ENCODE measurements around the gene DNMT3A. TPM values are rescaled to one million over a fixed set of nuclear protein-coding genes. Genes with fewer than 3 reads are reported as not detected.

The DNMT3A gene
- total RNA-seq, 1 experiment from 2014 or later, result 8.0 TPM

DNA sequence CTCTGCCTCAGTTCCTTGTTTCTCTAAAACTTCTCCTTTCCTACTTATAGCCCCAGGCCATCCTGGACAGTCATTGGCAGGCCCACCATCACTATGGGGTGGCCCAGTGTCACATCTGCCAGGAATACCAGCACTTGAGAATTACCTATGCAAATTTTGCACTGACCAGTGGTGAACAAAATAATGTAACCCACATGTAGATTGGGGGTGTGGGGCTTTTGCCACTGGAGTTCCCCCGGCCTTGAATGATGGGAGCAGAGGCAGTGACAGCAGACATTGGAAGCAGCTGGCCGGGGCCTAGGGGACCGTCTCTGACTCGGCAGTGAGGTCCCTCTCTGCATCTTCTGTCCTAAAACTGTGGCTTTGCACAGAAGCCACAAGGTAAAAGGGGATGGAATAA, 24.9 kb upstream of the DNMT3A start:
- no peak overlapping the region for H3K4me3 Mint-ChIP-seq (ENCODE audit: unreplicated experiment)
- no peaks in the 10 kb centered on the region for H3K4me1 Mint-ChIP-seq (ENCODE audit: insufficient read depth, unreplicated experiment)
- POLR2A ChIA-PET, result no interaction called here
- no peak for DNase-seq (ENCODE audit: unreplicated experiment)
- no TSS peak for BruUV-seq (replicated peaks)
- H3K27me3 Mint-ChIP-seq (ENCODE audit: insufficient read depth, unreplicated experiment), result peaks cover 10% of the 10 kb centered on the region
- no peak overlapping the region for H3K27ac Mint-ChIP-seq (ENCODE audit: low read depth, unreplicated experiment)
- no peaks in the 10 kb centered on the region for H3K9me3 Mint-ChIP-seq (ENCODE audit: unreplicated experiment)
- intact Hi-C loops (cut with micrococcal nuclease), result no loop called here
- TF ChIP-seq, protein P1, sequence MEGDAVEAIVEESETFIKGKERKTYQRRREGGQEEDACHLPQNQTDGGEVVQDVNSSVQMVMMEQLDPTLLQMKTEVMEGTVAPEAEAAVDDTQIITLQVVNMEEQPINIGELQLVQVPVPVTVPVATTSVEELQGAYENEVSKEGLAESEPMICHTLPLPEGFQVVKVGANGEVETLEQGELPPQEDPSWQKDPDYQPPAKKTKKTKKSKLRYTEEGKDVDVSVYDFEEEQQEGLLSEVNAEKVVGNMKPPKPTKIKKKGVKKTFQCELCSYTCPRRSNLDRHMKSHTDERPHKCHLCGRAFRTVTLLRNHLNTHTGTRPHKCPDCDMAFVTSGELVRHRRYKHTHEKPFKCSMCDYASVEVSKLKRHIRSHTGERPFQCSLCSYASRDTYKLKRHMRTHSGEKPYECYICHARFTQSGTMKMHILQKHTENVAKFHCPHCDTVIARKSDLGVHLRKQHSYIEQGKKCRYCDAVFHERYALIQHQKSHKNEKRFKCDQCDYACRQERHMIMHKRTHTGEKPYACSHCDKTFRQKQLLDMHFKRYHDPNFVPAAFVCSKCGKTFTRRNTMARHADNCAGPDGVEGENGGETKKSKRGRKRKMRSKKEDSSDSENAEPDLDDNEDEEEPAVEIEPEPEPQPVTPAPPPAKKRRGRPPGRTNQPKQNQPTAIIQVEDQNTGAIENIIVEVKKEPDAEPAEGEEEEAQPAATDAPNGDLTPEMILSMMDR (IDR thresholded peaks at IDR 0.05; ENCODE audit: unreplicated experiment), result no peak
- no peaks in the 10 kb centered on the region for H3K36me3 Mint-ChIP-seq (ENCODE audit: insufficient read depth, unreplicated experiment)
- CTCF ChIA-PET, result interaction anchor here (0.7 to 4.9 kb wide), 2 partner anchors 10 to 50 kb away, joined by 4 to 25 read pairs; no protein-coding TSS in a partner anchor

DNA sequence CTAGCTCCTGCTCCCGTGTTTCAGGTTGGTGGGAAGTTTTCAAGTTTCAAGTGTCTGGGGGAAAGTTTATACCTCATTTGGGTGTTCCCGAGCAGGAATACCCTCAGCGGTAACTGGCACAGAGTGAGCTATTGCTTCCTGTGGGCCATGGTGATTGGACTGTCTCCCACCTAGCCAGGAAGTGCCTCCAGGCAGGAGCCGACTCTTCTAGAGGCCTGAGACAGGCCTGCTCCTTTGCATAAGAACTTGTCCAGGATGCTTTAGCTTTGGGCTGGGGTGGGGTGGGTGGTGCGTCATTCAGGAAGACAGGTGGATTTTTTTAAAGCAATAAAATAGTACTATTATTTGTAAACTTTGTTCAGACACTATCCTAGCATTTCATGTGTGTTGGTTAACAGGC, 23.5 kb upstream of the DNMT3A start:
- Mint-ChIP-seq H3K4me1 (ENCODE audit: insufficient read depth, unreplicated experiment) (no peaks in the 10 kb centered on the region), H3K4me3 (ENCODE audit: unreplicated experiment) (no peak overlapping the region), H3K27me3 (ENCODE audit: insufficient read depth, unreplicated experiment) (peaks cover 10% of the 10 kb centered on the region), H3K36me3 (ENCODE audit: insufficient read depth, unreplicated experiment) (no peaks in the 10 kb centered on the region), H3K9me3 (ENCODE audit: unreplicated experiment) (no peaks in the 10 kb centered on the region), H3K27ac (ENCODE audit: low read depth, unreplicated experiment) (no peak overlapping the region)
- DNase-seq (ENCODE audit: unreplicated experiment), result peak; percentile 57
- ChIA-PET POLR2A (interaction anchor here (0.9 to 1.0 kb wide), 2 partner anchors 9 to 86 kb away, joined by 3 to 4 read pairs; no protein-coding TSS in a partner anchor), CTCF (interaction anchor here (0.6 to 4.9 kb wide), 3 partner anchors 11 to 786 kb away, joined by 4 to 25 read pairs (median 4); no protein-coding TSS in a partner anchor)
- TF ChIP-seq, protein P1 (IDR thresholded peaks at IDR 0.05; ENCODE audit: unreplicated experiment), result no peak
- intact Hi-C loops (cut with micrococcal nuclease), result no loop called here
- no TSS peak for BruUV-seq (replicated peaks)

DNA sequence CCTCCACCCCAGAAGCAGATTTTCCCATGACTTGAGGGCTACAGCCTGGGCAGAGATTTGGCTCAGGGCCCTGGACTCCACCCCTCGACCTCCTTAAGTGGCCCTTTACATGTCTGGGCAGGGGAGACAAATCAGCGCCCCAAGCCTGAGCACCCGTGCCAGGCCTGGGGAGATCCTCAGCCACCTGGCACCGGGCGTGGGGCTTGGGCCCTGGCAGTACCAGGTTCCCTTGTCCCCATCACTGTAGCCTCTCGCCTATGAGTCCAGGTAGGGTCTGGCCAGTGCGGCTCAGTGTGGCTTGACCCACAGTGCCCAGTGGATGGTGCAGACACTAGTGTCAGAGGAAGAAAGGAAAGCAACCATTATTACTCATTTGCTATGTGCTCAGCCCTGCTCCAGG, 22.0 kb upstream of the DNMT3A start:
- POLR2A ChIA-PET, result no interaction called here
- no TSS peak for BruUV-seq (replicated peaks)
- TF ChIP-seq, protein P1 (IDR thresholded peaks at IDR 0.05; ENCODE audit: unreplicated experiment), result no peak
- intact Hi-C loops (cut with micrococcal nuclease), result no loop called here
- H3K27me3 Mint-ChIP-seq (ENCODE audit: insufficient read depth, unreplicated experiment), result peaks cover 10% of the 10 kb centered on the region
- no peaks in the 10 kb centered on the region for H3K9me3 Mint-ChIP-seq (ENCODE audit: unreplicated experiment)
- DNase-seq (ENCODE audit: unreplicated experiment), result no peak
- no peak overlapping the region for H3K27ac Mint-ChIP-seq (ENCODE audit: low read depth, unreplicated experiment)
- H3K36me3 Mint-ChIP-seq (ENCODE audit: insufficient read depth, unreplicated experiment), result no peaks in the 10 kb centered on the region
- CTCF ChIA-PET, result interaction anchor here (4.9 kb wide), 1 partner anchor 13 kb away, joined by 25 read pairs; no protein-coding TSS in a partner anchor
- H3K4me1 Mint-ChIP-seq (ENCODE audit: insufficient read depth, unreplicated experiment), result no peaks in the 10 kb centered on the region
- H3K4me3 Mint-ChIP-seq (ENCODE audit: unreplicated experiment), result no peak overlapping the region

DNA sequence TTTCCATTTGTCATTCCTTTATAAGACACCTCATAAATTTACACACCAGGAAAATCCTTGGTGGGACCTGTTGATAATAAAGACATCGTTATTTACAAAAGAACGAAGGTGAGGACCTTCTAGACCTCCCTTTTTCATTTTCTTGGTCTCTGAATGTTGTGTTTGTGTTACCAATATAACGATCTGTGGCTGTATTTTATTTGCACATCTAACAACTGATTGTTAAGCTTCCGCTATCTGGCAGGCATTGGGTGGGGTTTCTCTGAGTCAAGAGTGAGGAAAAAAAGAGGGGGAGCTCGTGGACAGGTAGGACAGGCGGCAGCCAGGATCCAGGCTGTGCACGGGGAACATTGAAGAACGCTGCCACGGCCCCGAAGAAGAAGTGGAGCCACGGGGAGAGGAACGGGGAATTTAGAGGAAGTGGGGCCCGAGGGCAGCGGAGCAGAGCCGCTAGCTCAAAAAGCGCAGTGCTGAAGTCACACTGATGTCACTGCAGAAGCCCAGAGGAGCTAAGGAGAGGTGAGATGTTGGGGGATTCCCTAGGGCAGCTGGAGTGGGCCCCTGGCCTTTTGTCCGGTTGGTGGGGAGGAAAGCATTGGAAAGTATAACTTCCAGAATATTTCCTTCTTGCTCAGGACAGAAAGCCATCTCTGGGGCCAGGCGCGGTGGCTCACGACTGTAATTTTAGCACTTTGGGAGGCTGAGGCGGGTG, 20.9 kb upstream of the DNMT3A start:
- peaks cover 10% of the 10 kb centered on the region for H3K27me3 Mint-ChIP-seq (ENCODE audit: insufficient read depth, unreplicated experiment)
- peak overlapping the region; percentile 33 for H3K27ac Mint-ChIP-seq (ENCODE audit: low read depth, unreplicated experiment)
- intact Hi-C loops (cut with micrococcal nuclease), result no loop called here
- H3K36me3 Mint-ChIP-seq (ENCODE audit: insufficient read depth, unreplicated experiment), result no peaks in the 10 kb centered on the region
- peak overlapping the region; percentile 64 for H3K4me3 Mint-ChIP-seq (ENCODE audit: unreplicated experiment)
- no TSS peak for BruUV-seq (replicated peaks)
- no peaks in the 10 kb centered on the region for H3K4me1 Mint-ChIP-seq (ENCODE audit: insufficient read depth, unreplicated experiment)
- no peak for DNase-seq (ENCODE audit: unreplicated experiment)
- TF ChIP-seq, protein P1 (IDR thresholded peaks at IDR 0.05; ENCODE audit: unreplicated experiment), result no peak
- H3K9me3 Mint-ChIP-seq (ENCODE audit: unreplicated experiment), result no peaks in the 10 kb centered on the region
- ChIA-PET CTCF (interaction anchor here (0.6 to 2.5 kb wide), 23 partner anchors 9 to 544 kb away, joined by 3 to 13 read pairs (median 3); no protein-coding TSS in a partner anchor), POLR2A (interaction anchor here (1.1 kb wide), 1 partner anchor 78 kb away, joined by 3 read pairs; no protein-coding TSS in a partner anchor)
